ENCODE data around the gene LRFN3. TPM values are rescaled to one million over a fixed set of nuclear protein-coding genes. Genes with fewer than 3 reads are reported as not detected.

The LRFN3 gene
- total RNA-seq, 2 donors from 2014 or later: 6.4 to 8.5 TPM

DNA sequence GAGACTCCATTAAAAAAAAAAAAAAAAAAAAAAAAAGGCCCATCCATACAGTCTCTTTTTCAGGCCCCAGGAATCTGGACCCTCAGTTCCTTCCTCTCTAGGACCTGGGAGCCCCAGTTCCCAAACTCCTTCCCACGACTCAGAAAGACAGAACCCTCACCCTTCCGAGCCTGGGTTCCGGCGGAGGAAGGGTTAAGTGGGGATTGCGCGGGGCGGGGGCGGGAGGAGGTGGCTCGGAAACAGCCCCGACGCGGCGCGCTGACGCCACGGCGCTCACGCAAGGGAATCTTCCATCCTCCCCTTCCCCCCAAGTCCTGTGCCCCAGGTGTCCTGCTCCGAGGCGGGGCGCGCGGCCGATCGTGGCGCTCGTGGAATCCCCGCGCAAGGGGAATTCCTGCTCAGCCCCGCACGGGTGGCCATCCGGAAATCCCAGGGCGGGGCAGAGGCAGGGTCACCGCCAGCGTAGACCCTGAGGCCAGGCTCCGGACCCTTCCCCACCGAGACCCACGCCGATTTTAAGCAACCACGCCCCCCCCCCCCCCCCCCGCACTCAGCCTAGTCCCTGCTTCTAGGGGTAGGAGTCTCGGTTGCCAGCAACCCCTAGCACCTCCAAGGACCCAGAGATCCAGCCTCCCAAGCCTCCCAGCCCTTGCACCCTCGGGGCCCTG lies 36.5 kb upstream of the LRFN3 start:
- H3K4me3 Mint-ChIP-seq: peak overlapping the region; percentile 88 to 96
- H3K4me1 Mint-ChIP-seq (ENCODE audit: low read depth): peaks cover 66% of the 10 kb centered on the region
- DNase-seq (peak; percentile 88 to 89), ATAC-seq (replicated peaks in 1 of 2) (peak; percentile 71 to 74)
- no peaks in the 10 kb centered on the region for H3K9me3 Mint-ChIP-seq
- H3K36me3 Mint-ChIP-seq (ENCODE audit: insufficient read depth in 2 of 2): peaks cover 16 to 20% of the 10 kb centered on the region in 2 donors
- no peaks in the 10 kb centered on the region for H3K27me3 Mint-ChIP-seq (ENCODE audit: low read depth)
- peak overlapping the region; percentile 91 for H3K27ac Mint-ChIP-seq

GRCh38 chr19:35901055-35901644 lies 35.0 kb upstream of the LRFN3 start:
- H3K9me3 Mint-ChIP-seq: no peaks in the 10 kb centered on the region
- H3K27me3 Mint-ChIP-seq (ENCODE audit: low read depth): no peaks in the 10 kb centered on the region

GRCh38 chr19:35901854-35902661 lies 34.1 kb upstream of the LRFN3 start, which contains the start of gene HCST:
Gene HCST, plus strand, starts transcription at chr19:35902529. Its CDS starts 65 bp downstream, at chr19:35902594.
- peak in 1 of 2 donors; percentile 21 for ATAC-seq (replicated peaks in 1 of 2)
- peak; percentile 41 to 43 for DNase-seq
- H3K9me3 Mint-ChIP-seq: no peaks in the 10 kb centered on the region
- H3K36me3 Mint-ChIP-seq (ENCODE audit: insufficient read depth in 2 of 2): peaks cover 10 to 11% of the 10 kb centered on the region in 2 donors
- peaks cover 70% of the 10 kb centered on the region for H3K4me1 Mint-ChIP-seq (ENCODE audit: low read depth)
- peak within 1 kb of the TSS; percentile 95 for H3K27ac Mint-ChIP-seq
- H3K4me3 Mint-ChIP-seq: peak within 1 kb of the TSS; percentile 88 to 96
- no peaks in the 10 kb centered on the region for H3K27me3 Mint-ChIP-seq (ENCODE audit: low read depth)

More at GRCh38 chr19:35901055-35901644, 35.0 kb upstream of the LRFN3 start:
- H3K36me3 Mint-ChIP-seq (ENCODE audit: insufficient read depth in 2 of 2): peaks cover 10 to 11% of the 10 kb centered on the region in 2 donors
- H3K27ac Mint-ChIP-seq: peak overlapping the region; percentile 74
- peak overlapping the region; percentile 88 to 96 for H3K4me3 Mint-ChIP-seq
- H3K4me1 Mint-ChIP-seq (ENCODE audit: low read depth): peaks cover 65% of the 10 kb centered on the region
- DNase-seq (no peak), ATAC-seq (replicated peaks in 1 of 2) (no peak)

DNA sequence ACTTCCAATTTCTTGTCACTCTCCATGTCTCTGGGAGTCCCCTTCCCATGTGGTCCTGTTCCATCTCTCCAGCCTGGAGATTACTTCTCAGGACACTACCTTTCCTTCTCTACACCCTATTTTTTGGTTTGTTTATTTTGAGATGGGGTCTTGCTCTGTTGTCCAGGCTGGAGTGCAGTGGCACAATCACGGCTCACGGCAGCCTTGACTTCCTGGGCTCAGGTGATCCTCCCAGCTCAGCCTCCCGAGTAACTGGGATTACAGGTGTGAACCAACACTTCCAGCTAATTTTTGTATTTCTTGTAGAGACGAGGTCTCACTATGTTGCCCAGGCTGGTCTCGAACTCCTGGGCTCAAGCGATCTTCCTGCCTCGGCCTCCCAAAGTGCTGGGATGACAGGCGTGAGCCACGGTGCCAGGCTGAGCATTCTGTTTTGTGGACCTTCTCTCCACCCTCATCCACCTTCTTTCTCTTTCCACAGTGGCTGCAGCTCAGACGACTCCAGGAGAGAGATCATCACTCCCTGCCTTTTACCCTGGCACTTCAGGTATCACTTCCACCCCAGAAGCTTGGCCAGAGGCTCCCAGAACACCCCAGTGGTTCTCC lies 33.2 kb upstream of the LRFN3 start:
- Mint-ChIP-seq H3K36me3 (ENCODE audit: insufficient read depth in 2 of 2) (peaks cover 7% of the 10 kb centered on the region in 2 donors), H3K27ac (peak overlapping the region; percentile 95), H3K4me3 (peak overlapping the region; percentile 88 to 96), H3K4me1 (ENCODE audit: low read depth) (peaks cover 63% of the 10 kb centered on the region), H3K27me3 (ENCODE audit: low read depth) (no peaks in the 10 kb centered on the region), H3K9me3 (no peaks in the 10 kb centered on the region)
- DNase-seq (no peak), ATAC-seq (replicated peaks in 1 of 2) (no peak)

DNA sequence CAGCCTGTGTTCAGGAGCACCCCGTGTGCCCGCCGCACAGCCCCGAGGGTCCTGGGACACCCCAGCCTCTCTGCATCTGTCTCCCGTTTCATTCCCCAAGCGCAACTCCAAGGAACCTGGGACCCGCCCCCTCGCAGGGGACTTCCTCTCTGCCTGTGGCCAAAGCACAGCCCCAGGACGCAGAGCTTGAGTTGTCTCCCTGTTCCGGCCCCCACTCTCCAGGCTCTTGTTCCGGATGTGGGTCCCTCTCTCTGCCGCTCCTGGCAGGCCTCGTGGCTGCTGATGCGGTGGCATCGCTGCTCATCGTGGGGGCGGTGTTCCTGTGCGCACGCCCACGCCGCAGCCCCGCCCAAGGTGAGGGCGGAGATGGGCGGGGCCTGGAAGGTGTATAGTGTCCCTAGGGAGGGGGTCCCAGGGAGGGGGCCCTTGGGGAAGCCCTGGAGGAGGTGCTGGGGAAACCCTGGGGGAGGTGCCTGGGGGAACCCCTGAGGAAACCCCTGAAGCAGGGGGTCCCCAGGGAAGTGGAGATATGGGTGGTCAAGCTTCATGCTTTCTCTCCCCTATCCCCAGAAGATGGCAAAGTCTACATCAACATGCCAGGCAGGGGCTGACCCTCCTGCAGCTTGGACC lies 32.5 kb upstream of the LRFN3 start:
- H3K4me1 Mint-ChIP-seq (ENCODE audit: low read depth): peaks cover 58% of the 10 kb centered on the region

DNA sequence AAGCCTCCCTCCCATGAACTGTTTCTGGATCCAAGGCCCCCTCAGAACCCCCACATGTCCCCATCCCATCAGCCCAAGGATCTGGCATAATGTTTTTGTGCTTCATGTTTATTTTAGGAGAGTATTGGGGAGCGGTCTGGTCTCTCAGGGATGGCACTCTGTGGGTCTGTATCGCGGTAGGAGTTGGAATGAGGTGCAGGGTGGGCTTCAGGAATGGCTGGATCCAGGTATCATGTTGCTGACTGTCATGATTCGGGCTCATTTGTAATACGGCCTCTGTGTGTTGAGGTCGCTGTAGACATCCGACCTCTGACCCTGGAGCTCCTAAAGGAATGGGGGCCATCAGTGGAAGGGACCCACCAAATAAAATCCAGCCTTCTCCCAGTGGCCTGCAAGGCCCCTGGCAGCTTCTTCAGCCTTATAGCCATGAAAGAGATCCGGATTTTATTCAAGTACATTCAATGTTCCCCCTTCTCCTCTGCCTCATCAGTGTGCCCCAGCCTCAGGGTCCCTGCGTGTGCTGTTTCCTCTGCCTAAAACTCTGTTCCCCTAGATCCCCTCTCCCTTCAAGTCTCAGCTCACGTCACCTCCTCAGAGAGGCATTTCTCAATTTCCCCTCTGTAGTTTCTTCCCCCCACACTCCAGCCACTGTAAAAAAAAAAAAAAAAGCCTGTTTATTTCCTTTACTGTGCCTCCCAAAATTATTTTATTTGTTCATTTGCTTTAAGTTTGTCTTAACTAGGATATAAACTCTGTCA lies 31.7 kb upstream of the LRFN3 start:
- peak overlapping the region; percentile 35 to 39 for H3K4me3 Mint-ChIP-seq
- ATAC-seq (replicated peaks in 1 of 2) (no peak), DNase-seq (no peak)
- H3K27me3 Mint-ChIP-seq (ENCODE audit: low read depth): no peaks in the 10 kb centered on the region
- no peaks in the 10 kb centered on the region for H3K9me3 Mint-ChIP-seq
- H3K4me1 Mint-ChIP-seq (ENCODE audit: low read depth): peaks cover 64% of the 10 kb centered on the region
- H3K36me3 Mint-ChIP-seq (ENCODE audit: insufficient read depth in 2 of 2): peaks cover 2 to 4% of the 10 kb centered on the region in 2 donors
- peak overlapping the region; percentile 36 for H3K27ac Mint-ChIP-seq

More for the DNA sequence above, 32.5 kb upstream of the LRFN3 start:
- ATAC-seq (replicated peaks in 1 of 2): peak; percentile 67 to 73
- peak overlapping the region; percentile 95 for H3K27ac Mint-ChIP-seq
- peak overlapping the region; percentile 88 to 96 for H3K4me3 Mint-ChIP-seq
- no peaks in the 10 kb centered on the region for H3K9me3 Mint-ChIP-seq
- H3K36me3 Mint-ChIP-seq (ENCODE audit: insufficient read depth in 2 of 2): peaks cover 5 to 6% of the 10 kb centered on the region in 2 donors
- H3K27me3 Mint-ChIP-seq (ENCODE audit: low read depth): no peaks in the 10 kb centered on the region
- DNase-seq: peak; percentile 90 to 92

DNA sequence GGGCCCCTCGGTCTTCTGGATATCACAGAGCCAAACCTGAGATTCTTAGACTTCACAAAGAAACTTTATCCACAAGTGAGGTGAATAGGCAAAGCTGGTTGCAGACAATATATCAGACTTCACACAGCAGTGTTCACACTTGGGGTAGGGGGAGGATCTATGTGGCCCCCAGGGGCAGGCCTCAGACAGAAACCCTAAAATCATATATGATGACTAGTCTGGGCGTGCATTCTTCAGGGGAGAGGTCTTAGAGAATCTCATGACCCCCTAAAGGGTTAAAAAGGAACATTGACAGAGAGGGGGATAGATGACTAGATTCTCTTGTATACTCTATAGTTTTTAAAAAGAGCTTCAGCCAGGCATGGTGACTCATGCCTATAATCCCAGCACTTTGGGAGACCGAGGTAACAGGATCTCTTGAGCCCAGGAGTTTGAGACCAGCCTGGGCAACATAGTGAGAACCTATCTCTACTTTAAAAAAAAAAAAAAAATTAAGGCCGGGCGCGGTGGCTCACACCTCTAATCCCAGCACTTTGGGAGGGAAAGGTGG lies 30.9 kb upstream of the LRFN3 start:
- peaks cover 66% of the 10 kb centered on the region for H3K4me1 Mint-ChIP-seq (ENCODE audit: low read depth)
- ATAC-seq (replicated peaks in 1 of 2): no peak
- no peaks in the 10 kb centered on the region for H3K9me3 Mint-ChIP-seq
- no peaks in the 10 kb centered on the region for H3K27me3 Mint-ChIP-seq (ENCODE audit: low read depth)
- peaks cover 2% of the 10 kb centered on the region in 2 donors for H3K36me3 Mint-ChIP-seq (ENCODE audit: insufficient read depth in 2 of 2)
- H3K27ac Mint-ChIP-seq: no peak overlapping the region
- peak overlapping the region in 1 of 2 donors; percentile 39 for H3K4me3 Mint-ChIP-seq
- no peak for DNase-seq

DNA sequence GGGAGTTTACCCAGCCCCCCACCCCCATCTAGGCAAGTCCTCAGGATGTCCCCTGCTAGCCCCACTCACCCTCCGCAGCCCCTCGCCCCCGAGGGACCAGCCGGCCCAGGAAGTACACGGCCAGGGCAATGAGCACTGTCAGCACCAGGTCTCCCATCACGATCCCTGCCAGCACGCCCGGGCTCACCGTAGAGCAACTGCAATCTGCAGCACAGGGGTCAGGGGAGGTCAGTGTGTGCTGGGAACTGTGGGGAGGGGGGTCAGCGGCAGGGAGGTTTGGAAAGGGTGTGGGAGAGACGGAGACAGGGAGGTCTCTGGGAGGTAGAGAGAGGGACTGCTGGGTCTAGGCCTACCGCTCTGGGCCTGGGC lies 28.8 kb upstream of the LRFN3 start:
- peaks cover 57% of the 10 kb centered on the region for H3K4me1 Mint-ChIP-seq (ENCODE audit: low read depth)
- DNase-seq (no peak), ATAC-seq (replicated peaks in 1 of 2) (no peak)
- H3K4me3 Mint-ChIP-seq: no peak overlapping the region
- peaks cover 2% of the 10 kb centered on the region in 2 donors for H3K36me3 Mint-ChIP-seq (ENCODE audit: insufficient read depth in 2 of 2)
- H3K27me3 Mint-ChIP-seq (ENCODE audit: low read depth): no peaks in the 10 kb centered on the region
- H3K27ac Mint-ChIP-seq: no peak overlapping the region
- no peaks in the 10 kb centered on the region for H3K9me3 Mint-ChIP-seq

GRCh38 chr19:35908010-35908441 lies 28.1 kb upstream of the LRFN3 start, which contains the start of gene TYROBP:
Gene TYROBP, minus strand, starts transcription at chr19:35908295. Its CDS starts 67 bp downstream, at chr19:35908228.
- Mint-ChIP-seq H3K27ac (no peak within 1 kb of the TSS), H3K36me3 (ENCODE audit: insufficient read depth in 2 of 2) (peaks cover 2% of the 10 kb centered on the region in 2 donors), H3K4me1 (ENCODE audit: low read depth) (peaks cover 50% of the 10 kb centered on the region), H3K4me3 (peak within 1 kb of the TSS in 1 of 2 donors; percentile 29), H3K27me3 (ENCODE audit: low read depth) (no peaks in the 10 kb centered on the region), H3K9me3 (no peaks in the 10 kb centered on the region)
- DNase-seq (no peak), ATAC-seq (replicated peaks in 1 of 2) (no peak)

- H3K4me3 Mint-ChIP-seq: peak overlapping the region in 1 of 2 donors; percentile 29
- H3K27me3 Mint-ChIP-seq (ENCODE audit: low read depth): no peaks in the 10 kb centered on the region
- peaks cover 45% of the 10 kb centered on the region for H3K4me1 Mint-ChIP-seq (ENCODE audit: low read depth)
- no peak for ATAC-seq (replicated peaks in 1 of 2)
- H3K9me3 Mint-ChIP-seq: no peaks in the 10 kb centered on the region
- no peaks in the 10 kb centered on the region for H3K36me3 Mint-ChIP-seq (ENCODE audit: insufficient read depth in 2 of 2)
- no peak overlapping the region for H3K27ac Mint-ChIP-seq
- DNase-seq: no peak
Measured at GRCh38 chr19:35908973-35909683, 27.0 kb upstream of the LRFN3 start.

- Mint-ChIP-seq H3K36me3 (ENCODE audit: insufficient read depth in 2 of 2) (no peaks in the 10 kb centered on the region), H3K9me3 (no peaks in the 10 kb centered on the region), H3K27me3 (ENCODE audit: low read depth) (no peaks in the 10 kb centered on the region), H3K4me1 (ENCODE audit: low read depth) (peaks cover 41% of the 10 kb centered on the region), H3K27ac (no peak overlapping the region), H3K4me3 (no peak overlapping the region)
- DNase-seq (no peak), ATAC-seq (replicated peaks in 1 of 2) (peak in 1 of 2 donors; percentile 20)
Measured at GRCh38 chr19:35909684-35910035, 26.5 kb upstream of the LRFN3 start.

Measured in activated T-cell treated with anti-CD3 and anti-CD28 coated beads, Interleukin-2, amount 50 U/mL, for 72 hours (primary cell).